GM19099 (cell line): Measurements from ENCODE around the gene C1QA.

Source experiments
- POLR2A ChIP-seq: IDR thresholded peaks from 3 replicates; pipeline ENCODE4 v1.6.1; 2011; ENCODE audit warnings: low read depth; ENCODE audit not compliant: insufficient read length; ENCODE audit errors: extremely low read depth

The C1QA gene

GRCh38 chr1:22636353-22636752 is at the start of gene C1QA:
Gene C1QA, plus strand, starts transcription at chr1:22636628. Its CDS starts 989 bp downstream, at chr1:22637617.
- no peak for TF ChIP-seq POLR2A

GRCh38 chr1:22587247-22587646 is 49.2 kb upstream of the C1QA start:
- TF ChIP-seq POLR2A: no peak

- TF ChIP-seq POLR2A: no peak
Observed at GRCh38 chr1:22588899-22589422, 47.5 kb upstream of the C1QA start.

GRCh38 chr1:22591576-22591975 is 44.9 kb upstream of the C1QA start:
- TF ChIP-seq POLR2A: no peak

- TF ChIP-seq POLR2A: no peak
Observed at GRCh38 chr1:22592051-22592450, 44.4 kb upstream of the C1QA start.

- no peak for TF ChIP-seq POLR2A
Observed at GRCh38 chr1:22592919-22593790, 43.3 kb upstream of the C1QA start.

- no peak for TF ChIP-seq POLR2A
Observed at GRCh38 chr1:22594396-22594795, 42.0 kb upstream of the C1QA start.

GRCh38 chr1:22595108-22595507 is 41.3 kb upstream of the C1QA start:
- TF ChIP-seq POLR2A: no peak

GRCh38 chr1:22597301-22597965 is 39.0 kb upstream of the C1QA start:
- no peak for TF ChIP-seq POLR2A

- TF ChIP-seq POLR2A: no peak
Observed at GRCh38 chr1:22597996-22598395, 38.4 kb upstream of the C1QA start.

- no peak for TF ChIP-seq POLR2A
Observed at GRCh38 chr1:22598736-22599135, 37.7 kb upstream of the C1QA start.

- TF ChIP-seq POLR2A: no peak
Observed at GRCh38 chr1:22600071-22600816, 36.2 kb upstream of the C1QA start.

GRCh38 chr1:22600817-22601605 is 35.4 kb upstream of the C1QA start:
- TF ChIP-seq POLR2A: no peak

GRCh38 chr1:22601610-22602009 is 34.8 kb upstream of the C1QA start:
- no peak for TF ChIP-seq POLR2A
